Stimulated activated CD4-positive, alpha-beta T cell treated with anti-CD3 and anti-CD28 coated beads, Interleukin-15, amount 100 ng/mL, for 1 hour (primary cell): ENCODE measurements around the gene ZFP62.

ENCODE experiments used
- DNase-seq, 2 donors: peaks; one replicate each; pipeline ENCODE4 v3.0.0-alpha.2; 2020; ENCODE audit warnings: low read depth in 1 of 2, low spot score in 1 of 2

The ZFP62 gene

DNA sequence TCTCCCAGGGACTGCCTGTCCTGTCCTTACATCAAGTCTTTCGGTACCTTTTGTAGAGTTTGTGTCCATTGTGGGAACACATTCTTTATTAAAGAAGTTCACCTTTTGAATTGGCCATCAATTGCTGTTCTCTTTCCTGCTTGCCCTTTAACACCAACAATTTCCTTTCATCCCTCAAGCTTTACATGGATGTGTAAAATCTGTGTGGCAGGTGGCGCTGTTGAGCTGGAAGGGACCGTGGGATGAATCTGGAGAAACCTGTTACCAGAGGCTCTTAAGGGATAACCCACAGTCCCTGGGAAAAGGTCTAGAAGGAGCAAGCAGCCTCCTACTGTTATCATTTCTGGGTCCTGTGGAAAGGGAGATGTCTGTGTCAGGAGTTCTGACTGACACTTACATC is 7.9 kb upstream of the ZFP62 start:
- peak; percentile 22 to 40 for DNase-seq

DNA sequence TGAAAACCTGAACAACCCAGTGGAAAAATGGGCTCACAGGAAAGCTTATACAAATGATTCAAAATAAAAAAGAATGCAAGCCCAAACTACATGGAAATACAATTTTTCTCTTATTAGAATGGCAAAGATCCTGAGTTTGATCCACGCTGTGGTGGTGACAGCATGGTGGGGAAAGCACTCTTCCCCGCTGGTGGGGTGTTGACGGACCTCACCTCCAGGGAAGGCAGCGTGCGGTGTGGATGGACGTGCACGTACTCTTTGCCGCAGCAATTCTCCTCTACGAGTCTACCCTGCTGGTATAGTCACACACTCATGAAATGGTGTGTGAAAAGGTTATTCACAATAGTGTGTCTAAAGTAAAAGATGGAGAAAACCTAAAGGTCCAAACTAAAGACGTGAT is 5.9 kb upstream of the ZFP62 start:
- DNase-seq = no peak

DNA sequence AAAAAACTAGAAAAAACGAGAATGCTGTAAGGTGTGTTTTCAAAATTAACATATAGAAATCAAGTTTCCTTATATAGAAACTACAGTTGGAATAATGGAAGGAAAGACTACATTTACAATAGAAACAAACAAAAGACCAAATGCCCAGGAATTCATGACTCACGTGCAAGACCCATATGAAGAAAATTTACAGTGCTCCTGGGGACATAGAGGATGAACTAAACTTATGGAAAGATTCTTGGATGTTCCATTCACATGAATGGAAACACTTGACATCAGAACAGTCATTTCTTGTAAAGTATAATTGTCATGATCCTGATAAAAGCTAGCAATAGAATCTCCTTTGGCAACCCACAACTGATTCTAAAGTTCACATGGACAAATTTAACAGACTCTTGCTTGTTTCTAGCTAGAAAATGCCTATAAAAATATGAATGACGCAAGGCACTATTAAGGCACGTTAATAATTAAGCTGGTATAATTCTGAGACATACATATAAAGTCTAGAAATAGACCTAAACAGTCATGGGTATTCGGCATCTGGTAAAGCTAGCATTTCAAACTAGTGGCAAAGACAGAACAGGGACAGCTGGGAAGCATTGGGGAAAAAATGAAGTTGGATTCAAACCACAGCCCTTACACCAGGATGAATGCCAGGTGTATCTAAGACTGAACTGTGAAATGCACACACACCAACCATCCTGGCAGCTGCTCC is 5.1 kb upstream of the ZFP62 start:
- DNase-seq = no peak

DNA sequence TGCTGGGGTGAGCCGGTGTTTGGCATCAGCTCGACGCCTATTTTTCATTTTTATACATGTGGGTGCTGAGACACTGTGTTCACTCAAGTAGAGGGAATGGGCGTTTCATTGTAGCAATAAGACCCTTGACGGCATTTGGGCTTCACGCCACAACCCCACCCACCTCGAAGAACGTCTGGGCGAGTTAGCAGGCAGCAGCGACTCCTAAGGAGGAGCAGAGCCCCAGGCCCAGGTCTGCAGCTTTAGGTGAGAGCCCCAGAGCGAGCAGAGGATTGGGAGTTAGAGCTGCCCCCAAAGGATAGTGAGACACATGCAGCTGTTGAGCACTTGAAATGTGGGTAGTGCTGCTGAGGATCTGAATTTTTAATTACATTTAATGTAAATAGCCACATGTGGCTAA is 1.6 kb upstream of the ZFP62 start:
- DNase-seq = no peak

DNA sequence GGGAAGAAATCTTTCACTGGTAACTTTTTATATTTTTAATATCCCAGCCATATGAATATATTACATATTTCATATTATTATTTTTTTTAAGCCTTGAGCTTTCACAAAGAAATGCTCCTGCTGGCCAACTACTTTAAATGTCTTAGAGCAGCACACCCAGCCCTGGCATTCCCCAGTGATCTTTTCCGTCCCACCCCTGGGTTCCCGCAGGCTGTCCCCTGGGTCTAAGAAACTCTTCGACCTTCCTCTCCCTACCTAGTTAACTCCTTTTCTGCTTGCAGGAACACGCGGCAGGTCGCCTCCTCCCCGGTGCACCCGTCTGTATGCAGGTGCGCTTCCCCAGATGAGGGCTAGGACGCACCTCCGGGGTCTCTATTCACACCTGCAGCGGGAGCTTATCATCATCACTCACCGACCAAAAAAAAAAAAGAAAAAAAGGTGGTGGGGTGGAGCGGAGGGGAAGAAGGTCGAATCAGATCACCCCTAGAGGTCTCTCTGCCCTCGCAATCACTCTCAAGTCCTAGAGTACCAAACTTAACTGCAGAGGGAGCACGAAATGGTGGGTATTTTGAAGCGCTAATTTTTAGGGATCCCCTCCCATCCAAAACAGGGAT is 696 bp downstream of the ZFP62 start:
- peak in 1 of 2 donors; percentile 5 for DNase-seq

DNA sequence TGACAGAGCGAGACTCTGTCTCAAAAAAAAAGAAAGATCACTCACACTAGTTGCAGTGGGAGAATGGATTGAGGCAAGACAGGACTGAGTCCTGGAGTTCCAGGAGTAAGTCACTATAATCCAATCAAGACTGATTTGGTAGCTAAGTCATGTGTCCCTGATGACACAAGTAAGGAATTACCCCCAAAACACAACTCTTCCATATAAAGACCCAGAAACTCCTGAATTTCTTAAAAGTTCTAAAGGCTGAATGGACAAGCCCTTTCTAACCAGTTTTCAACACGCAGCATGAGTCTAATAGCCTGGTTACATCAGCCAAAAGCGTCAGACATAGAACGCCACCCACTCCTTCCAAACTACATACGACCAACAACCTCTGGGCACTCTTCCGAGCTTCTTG is 2.5 kb downstream of the ZFP62 start:
- DNase-seq = no peak

DNA sequence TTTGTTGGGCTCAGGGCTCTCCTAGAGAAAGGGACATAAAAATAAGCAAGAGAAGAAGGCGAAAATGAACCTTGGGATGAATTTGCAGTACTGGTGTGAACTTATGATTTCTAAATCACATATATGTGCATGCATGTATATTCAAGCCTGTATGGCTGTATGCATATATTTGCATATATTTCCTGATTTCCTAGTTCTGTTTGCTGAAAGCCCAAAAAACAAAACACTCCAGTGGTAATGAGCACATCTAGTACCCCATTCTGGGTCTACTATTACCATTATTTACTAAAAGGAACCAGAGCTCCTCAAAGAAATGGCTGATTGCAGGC is 7.3 kb downstream of the ZFP62 start:
- no peak for DNase-seq

DNA sequence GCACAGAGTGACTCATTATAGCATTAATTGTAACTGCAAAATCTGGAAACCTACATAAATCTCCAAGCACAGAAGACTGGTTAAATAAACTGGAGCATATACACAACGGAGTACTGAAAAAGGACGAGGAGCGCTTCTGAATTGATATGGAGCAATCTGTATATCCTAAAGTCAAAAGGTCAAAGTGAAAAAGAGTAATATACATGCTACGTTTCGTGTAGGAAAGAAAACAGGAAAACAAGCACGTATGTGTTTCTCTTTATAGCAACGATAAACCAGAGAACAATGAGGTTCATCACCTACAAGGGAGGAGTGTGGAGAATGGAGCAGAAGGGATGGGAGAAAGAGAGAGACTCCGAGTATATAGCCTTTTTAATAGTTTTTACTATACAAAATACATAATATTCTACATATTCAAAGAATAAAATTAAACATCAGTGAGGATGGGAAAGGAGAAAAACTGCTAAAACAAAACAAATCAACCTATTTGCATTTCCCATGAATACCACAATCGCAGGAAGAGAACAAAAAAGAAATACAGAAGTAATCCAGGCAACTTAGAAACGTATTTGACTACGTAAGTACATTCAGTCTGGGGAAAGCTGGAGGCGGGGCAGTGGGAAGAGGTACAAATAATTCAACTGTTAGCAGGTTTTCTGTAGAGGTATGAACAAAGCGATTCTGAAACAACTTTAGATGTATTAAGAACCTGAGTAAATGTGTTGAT is 7.8 kb downstream of the ZFP62 start:
- no peak for DNase-seq

DNA sequence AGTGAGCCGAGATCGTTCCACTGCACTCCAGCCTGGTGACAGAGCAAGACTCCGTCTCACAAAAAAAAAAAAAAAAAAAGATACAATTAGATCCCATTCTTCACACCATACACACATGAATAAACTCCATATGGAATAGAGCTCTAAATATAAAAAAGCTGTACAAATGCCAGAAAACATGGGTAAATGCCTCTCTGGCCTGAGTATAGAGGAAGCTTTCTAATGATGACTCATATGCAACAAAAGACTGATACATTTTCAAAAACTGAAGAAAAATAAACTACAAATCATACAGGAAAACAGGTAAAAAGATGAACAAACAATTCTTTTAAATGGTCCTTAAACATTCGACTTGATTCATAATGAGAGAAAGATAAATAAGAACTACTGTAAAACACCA is 8.6 kb downstream of the ZFP62 start:
- no peak for DNase-seq

DNA sequence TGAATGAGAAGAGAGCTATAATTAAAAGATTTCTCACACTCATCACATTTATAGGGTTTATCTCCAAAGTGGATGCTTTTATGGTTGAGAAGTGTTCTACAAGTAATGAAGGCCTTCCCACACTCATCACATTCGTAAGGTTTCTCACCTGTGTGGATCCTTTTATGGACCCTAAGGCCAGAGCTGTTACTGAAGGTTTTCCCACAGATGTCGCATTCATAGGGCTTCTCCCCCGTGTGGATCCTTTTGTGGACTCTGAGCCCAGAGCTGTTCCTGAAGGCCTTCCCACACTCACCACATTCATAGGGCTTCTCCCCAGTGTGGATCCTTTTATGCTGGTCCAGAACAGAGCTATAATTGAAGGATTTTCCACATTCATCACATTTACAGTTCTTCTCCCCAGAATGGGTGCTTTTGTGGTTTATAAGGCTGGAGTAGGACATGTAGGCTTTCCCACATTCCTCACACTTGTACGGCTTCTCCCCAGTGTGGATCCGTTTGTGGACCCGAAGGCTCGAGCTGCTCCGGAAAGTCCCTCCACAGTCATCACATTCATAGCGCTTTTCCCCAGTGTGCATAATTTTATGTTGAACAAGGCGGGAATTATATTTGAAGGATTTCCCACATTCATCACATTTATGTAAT is 10.5 kb downstream of the ZFP62 start:
- no peak for DNase-seq

DNA sequence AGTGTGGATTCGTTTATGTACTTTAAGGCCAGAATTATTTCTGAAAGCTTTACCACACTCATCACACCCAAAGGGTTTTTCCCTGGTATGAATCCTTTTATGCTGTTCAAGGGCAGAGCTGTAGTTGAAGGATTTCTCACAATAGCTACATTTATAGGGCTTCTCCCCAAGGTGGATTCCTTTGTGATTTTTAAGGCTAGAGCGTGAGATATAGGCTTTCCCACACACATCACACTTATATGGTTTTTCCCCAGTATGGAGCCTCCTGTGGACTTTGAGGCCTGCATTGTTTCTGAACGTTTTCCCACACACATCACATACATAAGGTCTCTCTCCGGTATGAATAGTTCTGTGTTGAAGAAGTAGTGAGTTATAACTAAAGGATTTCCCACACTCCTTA is 11.2 kb downstream of the ZFP62 start:
- no peak for DNase-seq

DNA sequence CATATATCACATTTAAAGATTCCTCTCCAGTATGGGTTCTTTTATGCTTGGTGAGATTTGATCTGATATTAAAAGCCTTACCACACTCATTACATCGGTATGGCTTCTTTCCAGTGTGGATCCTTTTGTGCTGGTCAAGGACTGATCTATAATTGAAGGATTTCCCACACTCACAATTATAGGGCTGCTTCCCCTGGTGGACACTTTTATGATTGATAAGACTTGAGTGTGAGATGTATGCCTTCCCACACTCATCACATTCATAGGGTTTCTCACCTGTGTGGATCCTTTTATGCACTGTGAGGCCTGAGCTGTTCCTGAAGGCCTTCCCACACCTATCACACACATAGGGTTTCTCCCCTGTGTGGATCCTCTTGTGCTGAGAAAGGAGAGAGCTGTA is 12.2 kb downstream of the ZFP62 start:
- no peak for DNase-seq

DNA sequence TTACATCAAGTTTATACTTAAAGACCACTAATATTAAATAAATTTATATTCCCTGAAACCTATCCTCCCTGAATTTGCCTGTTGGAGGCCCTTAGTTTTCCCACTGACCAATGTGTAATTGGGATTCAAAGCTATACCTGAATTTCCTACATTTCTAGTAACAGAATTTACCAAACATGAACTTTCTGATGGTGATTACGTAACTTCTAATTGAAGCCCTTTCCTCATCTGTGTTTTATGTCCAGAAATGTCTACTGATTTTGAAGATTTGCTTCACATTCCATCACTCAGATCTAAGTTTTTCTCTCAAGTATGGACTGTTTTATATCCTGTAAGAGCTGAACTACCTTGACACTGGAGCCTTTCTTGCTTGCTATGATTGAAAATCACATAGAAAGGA is 12.8 kb downstream of the ZFP62 start:
- DNase-seq = no peak

DNA sequence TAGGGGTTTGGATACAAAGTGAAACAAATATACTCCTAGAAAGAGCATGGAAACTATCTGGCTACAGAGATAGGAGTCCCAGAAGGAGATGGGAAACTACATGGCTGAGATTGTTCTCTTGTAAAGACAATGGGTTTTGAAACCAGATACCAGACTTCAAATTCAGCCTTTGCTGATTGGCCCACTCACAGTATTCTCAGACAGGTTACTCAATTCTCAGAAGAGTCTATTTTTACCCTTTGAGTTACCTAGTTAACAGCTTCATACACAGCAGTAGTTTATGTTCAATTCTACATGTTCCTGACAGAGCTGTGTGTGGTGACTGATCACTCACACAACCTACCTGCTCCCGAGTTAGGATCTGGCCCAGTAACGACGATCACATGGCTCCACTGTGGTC is 14.1 kb downstream of the ZFP62 start:
- DNase-seq = no peak

DNA sequence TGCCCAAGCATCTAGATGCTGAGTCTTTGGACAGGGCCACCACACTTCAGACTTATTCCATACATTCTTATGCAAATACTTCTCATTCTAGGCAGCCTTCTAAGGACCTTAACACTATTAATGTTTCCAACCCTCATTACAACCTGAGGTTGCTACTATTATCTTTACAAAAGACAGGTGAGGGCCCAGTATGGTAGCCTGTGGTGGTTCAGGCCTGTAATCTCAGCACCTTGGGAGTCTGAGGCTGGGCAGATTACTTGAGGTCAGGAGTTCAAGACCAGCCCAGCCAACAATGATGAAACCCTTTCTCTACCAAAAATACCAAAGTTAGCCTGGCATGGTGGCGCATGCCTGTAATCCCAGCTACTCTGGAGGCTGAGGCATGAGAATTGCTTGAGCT is 16.2 kb downstream of the ZFP62 start:
- DNase-seq = no peak

DNA sequence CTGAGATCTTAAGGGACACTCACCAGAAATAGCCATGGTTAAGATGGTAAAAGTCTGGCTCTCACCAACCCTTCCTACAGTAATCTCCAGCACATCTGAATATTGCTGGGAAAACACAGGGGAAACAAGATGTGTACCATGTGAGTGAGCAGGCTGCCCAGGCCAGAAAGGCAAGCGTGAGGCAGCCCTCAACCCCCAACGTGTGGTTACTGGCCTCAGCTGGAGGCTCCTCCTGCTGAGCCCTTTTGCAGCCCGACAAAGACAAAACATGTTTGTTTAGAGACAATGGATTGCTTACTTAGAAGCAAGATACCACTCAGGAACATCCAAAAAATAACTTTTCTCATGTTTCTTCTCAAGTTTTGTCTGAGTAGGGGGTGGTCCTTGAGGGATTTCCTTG is 16.6 kb downstream of the ZFP62 start:
- no peak for DNase-seq

DNA sequence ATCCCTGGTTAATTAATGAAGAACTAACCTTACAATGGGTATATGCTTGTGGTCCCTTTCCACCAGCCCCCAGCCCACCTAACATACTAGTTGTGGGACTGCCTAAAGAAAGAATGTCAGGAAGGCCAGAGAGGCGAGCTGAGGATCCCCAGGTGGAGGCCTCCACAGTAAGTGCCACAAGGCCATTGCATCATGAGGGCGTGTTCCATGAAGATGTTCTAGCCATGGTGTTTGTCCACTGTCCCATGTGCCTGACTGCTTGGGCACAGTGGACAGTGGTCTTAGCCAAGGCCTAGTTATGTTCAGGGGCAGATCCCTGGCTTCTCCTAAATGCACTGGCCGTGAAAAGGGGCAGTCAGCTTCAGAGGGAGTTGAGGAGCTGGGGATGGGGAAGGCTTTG is 21.1 kb downstream of the ZFP62 start:
- DNase-seq = no peak

DNA sequence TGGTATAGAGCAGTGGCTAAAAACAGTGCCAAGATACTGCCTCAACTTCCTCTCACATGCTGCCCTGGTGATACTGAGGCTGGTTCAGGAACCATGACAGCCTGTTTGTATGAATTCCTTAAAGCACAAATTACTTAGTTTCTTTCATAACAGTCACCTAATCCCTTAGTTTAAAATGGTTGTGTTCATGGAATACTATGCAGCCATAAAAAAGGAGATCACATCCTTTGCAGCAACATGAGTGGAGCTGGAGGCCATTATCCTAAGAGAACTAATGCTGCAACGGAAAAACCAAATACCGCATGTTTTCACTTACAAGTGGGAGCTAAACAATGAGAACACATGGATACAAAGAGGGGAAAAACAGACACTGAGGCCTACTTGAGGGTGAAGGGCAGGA is 21.8 kb downstream of the ZFP62 start:
- no peak for DNase-seq

DNA sequence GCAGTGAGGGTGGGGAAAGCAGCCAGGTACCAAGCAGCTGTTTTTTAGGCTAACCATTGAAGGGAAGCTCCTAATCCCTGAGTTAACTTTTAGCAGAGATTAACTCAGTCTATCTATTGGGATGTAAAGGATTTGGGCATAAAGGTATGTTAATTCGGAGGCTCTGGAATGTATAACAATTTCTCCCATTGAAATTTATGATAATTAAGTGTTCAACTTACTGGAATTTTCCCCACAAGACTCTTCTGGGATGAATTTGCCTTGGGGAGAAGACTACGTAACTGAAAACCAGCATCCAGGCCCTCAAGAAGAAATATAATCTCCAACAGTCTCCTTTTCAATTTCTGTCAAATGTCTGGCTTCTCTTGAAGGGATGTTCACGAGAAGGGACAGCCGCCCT is 23.6 kb downstream of the ZFP62 start:
- DNase-seq = no peak

DNA sequence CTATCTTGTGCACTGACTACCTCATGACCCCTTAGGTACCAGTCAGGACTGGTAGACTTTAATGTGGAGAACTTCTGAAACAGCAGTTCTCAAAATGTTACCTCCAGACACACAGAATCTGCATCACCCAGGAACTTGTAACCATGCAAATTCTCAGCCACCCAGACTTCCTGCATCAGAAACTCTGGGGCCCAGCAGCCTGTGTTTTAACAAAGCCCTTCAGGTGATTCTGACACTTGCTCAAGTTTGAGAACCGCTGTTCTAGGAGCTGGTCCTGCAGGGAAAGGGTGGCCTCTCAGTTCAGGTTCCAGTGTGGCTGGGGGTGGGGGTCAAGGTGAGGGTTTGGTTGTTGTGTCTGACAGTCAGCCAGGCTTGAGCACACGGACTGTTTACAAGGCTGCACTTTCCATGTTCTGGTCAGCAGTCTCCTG is 28.4 kb downstream of the ZFP62 start:
- DNase-seq = no peak

DNA sequence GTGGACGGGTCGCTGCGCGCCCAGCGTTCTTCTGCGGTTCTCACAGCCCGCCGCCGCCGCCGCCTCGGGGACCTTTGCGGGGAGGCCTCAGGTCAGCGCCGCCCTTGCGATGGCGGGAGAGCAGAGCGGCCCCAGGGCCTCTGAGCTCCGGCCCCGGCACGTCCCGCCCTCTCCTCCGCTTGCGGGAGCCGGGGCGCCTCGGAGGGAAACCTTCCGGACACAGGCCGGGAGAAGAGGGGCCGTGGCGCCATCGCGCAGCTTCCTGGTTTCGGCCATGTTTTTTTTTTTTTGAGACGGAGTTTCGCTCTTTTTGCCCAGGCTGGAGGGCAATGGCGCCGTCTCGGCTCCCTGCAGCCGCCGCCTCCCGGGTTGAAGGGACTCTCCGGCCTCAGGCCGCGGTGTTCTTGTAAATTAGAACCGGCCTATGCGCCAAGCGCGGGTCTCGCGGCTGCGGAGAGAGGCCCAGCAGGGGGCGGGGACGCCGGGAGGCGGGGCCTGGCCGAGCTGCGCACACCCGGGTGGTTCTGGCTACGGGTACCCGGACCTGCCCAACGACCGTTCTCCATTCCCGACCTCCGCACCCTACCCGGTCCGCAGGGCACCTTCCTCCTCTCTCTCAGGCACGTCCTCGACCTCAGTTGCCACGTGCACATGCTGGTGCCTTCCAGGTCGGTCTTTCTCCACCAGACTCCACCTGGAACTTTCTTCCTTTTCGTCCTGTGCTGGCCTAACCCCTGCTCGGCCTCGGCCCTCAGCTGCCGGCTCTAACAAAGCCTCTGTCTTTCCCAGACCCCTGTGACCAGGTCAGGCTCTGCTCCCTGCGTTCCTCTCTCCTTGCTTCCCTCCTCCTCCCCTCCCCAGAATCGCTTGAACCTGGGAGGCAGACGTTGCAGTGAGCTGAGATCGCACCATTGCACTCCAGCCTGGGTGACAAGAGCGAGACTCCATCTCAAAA is 29.7 kb downstream of the ZFP62 start:
- DNase-seq = peak; percentile 54 to 68
